Mammary epithelial cell (primary cell): ENCODE results near the gene CEBPA.

Source experiments
- EZH2 ChIP-seq: IDR thresholded peaks from 2 replicates; pipeline ENCODE4 v1.6.1; 2012; ENCODE audit warnings: low read length, inconsistent platforms, borderline replicate concordance
- TF ChIP-seq, protein P1 (sequence below), 2 donors: IDR thresholded peaks in 1 of 2; conservative IDR thresholded peaks in 1 of 2; 2 replicates each; pipeline ENCODE4 v1.5.1; 2011 to 2012; ENCODE audit warnings: inconsistent platforms in 2 of 2, low read length in 2 of 2, mild to moderate bottlenecking in 2 of 2, control low read depth in 1 of 2, low read depth in 1 of 2; ENCODE audit not compliant: insufficient read depth in 1 of 2; ENCODE audit errors: extremely low read depth in 1 of 2

DNA sequence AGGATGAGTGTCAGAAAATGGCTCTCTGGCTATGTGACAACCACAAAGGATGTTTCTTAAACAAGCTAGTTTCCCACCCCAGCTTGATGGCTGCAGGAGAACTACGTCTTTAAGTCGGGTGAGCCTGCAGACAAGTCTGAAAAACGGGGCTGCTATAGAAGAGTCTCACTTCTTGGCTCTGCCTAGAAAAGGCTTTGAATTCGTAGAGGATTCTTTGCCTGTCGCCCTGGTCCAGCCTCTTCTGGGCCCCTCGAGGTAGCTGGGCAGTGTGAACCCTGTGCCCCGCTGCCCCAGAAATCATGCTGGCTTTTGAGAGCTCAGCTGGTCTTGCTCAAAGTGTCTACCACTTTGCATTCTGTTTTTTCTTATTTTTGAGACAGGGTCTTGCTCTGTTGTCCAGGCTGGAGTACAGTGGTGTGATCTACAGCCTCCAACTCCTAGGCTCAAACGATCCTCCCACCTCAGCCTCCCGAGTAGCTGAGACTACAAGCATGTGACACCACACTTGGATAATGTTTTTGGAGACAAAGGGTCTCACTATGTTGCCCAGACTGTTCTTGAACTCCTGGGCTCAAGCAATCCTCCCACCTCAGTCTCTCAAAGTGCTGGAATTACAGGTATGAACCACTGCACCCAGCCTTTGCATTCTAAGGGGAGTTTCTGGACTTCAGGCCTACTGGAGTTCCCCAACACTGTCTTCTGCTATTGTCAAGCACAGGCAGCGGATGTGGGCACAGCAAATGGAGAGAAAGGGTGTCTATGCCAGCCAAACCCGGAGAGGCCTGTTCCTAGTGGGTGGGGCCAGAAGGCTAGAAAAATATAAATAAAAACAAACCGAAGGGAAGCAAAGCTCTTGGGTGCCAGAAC lies 6.5 kb downstream of the CEBPA start:
- TF ChIP-seq, protein P1, sequence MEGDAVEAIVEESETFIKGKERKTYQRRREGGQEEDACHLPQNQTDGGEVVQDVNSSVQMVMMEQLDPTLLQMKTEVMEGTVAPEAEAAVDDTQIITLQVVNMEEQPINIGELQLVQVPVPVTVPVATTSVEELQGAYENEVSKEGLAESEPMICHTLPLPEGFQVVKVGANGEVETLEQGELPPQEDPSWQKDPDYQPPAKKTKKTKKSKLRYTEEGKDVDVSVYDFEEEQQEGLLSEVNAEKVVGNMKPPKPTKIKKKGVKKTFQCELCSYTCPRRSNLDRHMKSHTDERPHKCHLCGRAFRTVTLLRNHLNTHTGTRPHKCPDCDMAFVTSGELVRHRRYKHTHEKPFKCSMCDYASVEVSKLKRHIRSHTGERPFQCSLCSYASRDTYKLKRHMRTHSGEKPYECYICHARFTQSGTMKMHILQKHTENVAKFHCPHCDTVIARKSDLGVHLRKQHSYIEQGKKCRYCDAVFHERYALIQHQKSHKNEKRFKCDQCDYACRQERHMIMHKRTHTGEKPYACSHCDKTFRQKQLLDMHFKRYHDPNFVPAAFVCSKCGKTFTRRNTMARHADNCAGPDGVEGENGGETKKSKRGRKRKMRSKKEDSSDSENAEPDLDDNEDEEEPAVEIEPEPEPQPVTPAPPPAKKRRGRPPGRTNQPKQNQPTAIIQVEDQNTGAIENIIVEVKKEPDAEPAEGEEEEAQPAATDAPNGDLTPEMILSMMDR (conservative IDR thresholded peaks at IDR 0.05 in 1 of 2, IDR thresholded peaks at IDR 0.05 in 1 of 2; ENCODE audit: extremely low read depth in 1 of 2, insufficient read depth in 1 of 2, low read depth in 1 of 2, low read length in 2 of 2): no peak
- no peak for TF ChIP-seq EZH2
